Measurements from ENCODE around the gene TP53TG3E.
"Not testable (repeated sequence)": the region's sequence is repeated elsewhere in the genome, so short reads cannot be mapped to it uniquely, and the experiment has no call there.

Gene TP53TG3E, protein sequence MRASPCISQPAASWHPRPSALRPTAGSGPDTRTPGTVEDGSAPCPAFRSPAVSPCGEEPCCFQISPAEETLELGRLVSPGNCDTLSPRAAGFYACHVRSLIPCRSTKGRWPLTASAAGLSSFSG

DNA sequence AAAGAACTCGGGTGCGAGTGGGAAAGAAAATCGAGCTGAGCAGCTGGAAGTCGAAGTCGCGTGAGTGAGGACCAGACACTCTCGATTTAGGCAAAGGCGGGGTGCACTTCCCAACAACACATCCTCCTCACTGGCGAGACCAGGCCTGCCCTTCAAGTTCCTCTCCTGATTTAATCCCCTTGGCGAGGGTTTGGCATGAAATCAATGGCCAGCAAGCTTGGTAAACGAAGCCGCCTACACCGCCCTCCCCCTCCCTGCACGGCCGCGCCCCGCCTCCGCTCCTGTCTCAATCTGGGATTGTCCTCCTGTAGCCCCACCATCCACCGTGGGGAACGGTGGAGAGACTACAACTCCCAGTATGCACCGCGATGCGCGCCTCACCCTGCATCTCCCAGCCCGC, at the start of gene TP53TG3E:
TSS of gene TP53TG3E (plus strand) at position 301 of the 400 bp plus-strand sequence. CDS start at position 369, 68 bp downstream.
- DNase-seq (ENCODE audit: low read depth); H3K4me3 ChIP-seq (ENCODE audit: low read depth, low read length): not testable (repeated sequence)

DNA sequence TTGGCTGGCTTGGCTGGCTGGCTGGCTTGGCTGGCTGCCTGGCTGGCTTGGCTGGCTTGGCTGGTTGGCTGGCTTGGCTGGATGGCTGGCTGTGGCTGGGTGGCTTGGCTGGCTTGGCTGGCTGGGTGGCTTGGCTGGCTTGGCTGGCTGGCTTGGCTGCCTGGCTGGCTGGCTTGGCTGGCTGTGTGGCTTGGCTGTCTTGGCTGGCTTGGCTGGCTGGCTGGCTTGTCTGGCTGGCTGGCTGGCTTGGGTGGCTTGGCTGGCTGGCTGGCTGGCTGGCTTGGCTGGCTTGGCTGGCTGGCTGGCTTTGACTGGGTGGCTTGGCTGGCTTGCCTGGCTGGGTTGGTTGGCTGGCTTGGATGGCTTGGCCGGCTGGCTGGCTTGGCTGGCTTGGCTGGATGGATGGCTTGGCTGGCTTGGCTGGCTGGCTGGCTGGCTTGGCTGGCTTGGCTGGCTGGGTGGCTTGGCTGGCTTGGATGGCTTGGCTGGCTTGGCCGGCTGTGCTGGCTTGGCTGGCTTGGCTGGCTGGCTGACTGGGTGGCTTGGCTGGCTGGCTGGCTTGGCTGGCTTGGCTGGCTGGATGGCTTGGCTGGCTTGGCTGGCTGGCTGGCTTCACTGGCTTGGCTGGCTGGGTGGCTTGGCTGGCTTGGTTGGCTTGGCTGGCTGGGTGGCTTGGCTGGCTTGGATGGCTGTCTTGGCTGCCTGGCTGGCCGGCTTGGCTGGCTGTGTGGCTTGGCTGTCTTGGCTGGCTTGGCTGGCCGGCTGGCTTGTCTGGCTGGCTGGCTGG, 32.3 kb downstream of the TP53TG3E start:
- not testable (repeated sequence) for DNase-seq (ENCODE audit: low read depth); H3K4me3 ChIP-seq (ENCODE audit: low read depth, low read length)

- DNase-seq (ENCODE audit: low read depth); H3K4me3 ChIP-seq (ENCODE audit: low read depth, low read length): not testable (repeated sequence)
Measured at GRCh38 chr16:33337627-33338542, 33.8 kb downstream of the TP53TG3E start.

- DNase-seq (ENCODE audit: low read depth); H3K4me3 ChIP-seq (ENCODE audit: low read depth, low read length): not testable (repeated sequence)
Measured at GRCh38 chr16:33338543-33338951, 34.4 kb downstream of the TP53TG3E start.

GRCh38 chr16:33339093-33340061, 35.3 kb downstream of the TP53TG3E start:
- H3K4me3 ChIP-seq (ENCODE audit: low read depth, low read length); DNase-seq (ENCODE audit: low read depth): not testable (repeated sequence)
